Glutamatergic neuron (in vitro differentiated cells): ENCODE data around the gene PLIN1. TPM values are rescaled to one million over a fixed set of nuclear protein-coding genes. Genes with fewer than 3 reads are reported as not detected.

Experiments used
- DNase-seq: peaks from one replicate; pipeline ENCODE4 v3.0.0; 2022
- H3K27ac Mint-ChIP-seq: one replicate; pipeline ENCODE4 v1.8.0; 2020; ENCODE audit warnings: mild to moderate bottlenecking, mixed read lengths, inconsistent platforms; ENCODE audit not compliant: unreplicated experiment
- H3K27me3 Mint-ChIP-seq: one replicate; pipeline ENCODE4 v1.8.0; 2020; ENCODE audit warnings: mild to moderate bottlenecking, moderate library complexity, mixed read lengths, inconsistent platforms; ENCODE audit not compliant: unreplicated experiment
- H3K36me3 Mint-ChIP-seq: one replicate; pipeline ENCODE4 v1.8.0; 2020; ENCODE audit warnings: mild to moderate bottlenecking, mixed read lengths, inconsistent platforms; ENCODE audit not compliant: unreplicated experiment
- H3K4me1 Mint-ChIP-seq: one replicate; pipeline ENCODE4 v1.8.0; 2020; ENCODE audit warnings: mild to moderate bottlenecking, low read depth, mixed read lengths, inconsistent platforms; ENCODE audit not compliant: unreplicated experiment
- H3K4me3 Mint-ChIP-seq: one replicate; pipeline ENCODE4 v1.8.0; 2020; ENCODE audit warnings: mild to moderate bottlenecking, mixed read lengths, inconsistent platforms; ENCODE audit not compliant: unreplicated experiment
- H3K9me3 Mint-ChIP-seq: one replicate; pipeline ENCODE4 v1.8.0; 2020; ENCODE audit warnings: mild to moderate bottlenecking, moderate library complexity, mixed read lengths, inconsistent platforms; ENCODE audit not compliant: unreplicated experiment
- total RNA-seq: library from RNA; stranded (reverse); fragmentation: NEBNext Ultra II Directional; extraction: Animal tissue kit (Norgen Biotek cat#: 25700); gene quantifications from one replicate; pipeline ENCODE4 v1.2.1, GENCODE V29; 2021; ENCODE audit not compliant: unreplicated experiment
- TF ChIP-seq, protein P1 (sequence below): fragments of 200-600 bp; sonication (generic); IDR thresholded peaks from one replicate; pipeline ENCODE4 v1.5.0; 2021; ENCODE audit not compliant: partially characterized antibody, unreplicated experiment

The PLIN1 gene
- total RNA-seq, 1 donor from 2014 or later, result not detected

- TF ChIP-seq, protein P1, sequence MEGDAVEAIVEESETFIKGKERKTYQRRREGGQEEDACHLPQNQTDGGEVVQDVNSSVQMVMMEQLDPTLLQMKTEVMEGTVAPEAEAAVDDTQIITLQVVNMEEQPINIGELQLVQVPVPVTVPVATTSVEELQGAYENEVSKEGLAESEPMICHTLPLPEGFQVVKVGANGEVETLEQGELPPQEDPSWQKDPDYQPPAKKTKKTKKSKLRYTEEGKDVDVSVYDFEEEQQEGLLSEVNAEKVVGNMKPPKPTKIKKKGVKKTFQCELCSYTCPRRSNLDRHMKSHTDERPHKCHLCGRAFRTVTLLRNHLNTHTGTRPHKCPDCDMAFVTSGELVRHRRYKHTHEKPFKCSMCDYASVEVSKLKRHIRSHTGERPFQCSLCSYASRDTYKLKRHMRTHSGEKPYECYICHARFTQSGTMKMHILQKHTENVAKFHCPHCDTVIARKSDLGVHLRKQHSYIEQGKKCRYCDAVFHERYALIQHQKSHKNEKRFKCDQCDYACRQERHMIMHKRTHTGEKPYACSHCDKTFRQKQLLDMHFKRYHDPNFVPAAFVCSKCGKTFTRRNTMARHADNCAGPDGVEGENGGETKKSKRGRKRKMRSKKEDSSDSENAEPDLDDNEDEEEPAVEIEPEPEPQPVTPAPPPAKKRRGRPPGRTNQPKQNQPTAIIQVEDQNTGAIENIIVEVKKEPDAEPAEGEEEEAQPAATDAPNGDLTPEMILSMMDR, result no peak
- no peak overlapping the region for H3K4me3 Mint-ChIP-seq
- no peak for DNase-seq
- H3K4me1 Mint-ChIP-seq, result no peaks in the 10 kb centered on the region
- no peaks in the 10 kb centered on the region for H3K36me3 Mint-ChIP-seq
- no peak overlapping the region for H3K27ac Mint-ChIP-seq
- H3K9me3 Mint-ChIP-seq, result no peaks in the 10 kb centered on the region
- peaks cover 2% of the 10 kb centered on the region for H3K27me3 Mint-ChIP-seq
Measured at GRCh38 chr15:89714775-89715174, 35.6 kb upstream of the PLIN1 start.

DNA sequence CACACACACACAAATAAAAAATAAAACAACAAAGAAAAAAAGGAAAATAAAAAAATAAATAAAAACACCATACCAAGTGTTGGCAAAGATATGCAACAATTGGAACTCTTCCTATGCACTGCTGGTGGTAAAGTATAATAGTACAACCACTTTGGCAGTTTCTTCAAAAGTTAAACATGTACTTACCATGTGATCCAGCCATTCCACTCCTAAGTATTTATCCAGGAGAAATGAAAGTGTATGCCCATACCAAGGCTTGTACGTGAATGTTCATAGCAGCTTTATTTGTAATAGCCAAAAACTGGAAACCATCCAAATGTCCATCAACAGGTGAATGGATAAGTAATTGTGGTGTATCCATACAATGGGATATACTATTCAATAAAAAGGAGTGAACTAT is 28.4 kb upstream of the PLIN1 start:
- H3K27ac Mint-ChIP-seq, result no peak overlapping the region

DNA sequence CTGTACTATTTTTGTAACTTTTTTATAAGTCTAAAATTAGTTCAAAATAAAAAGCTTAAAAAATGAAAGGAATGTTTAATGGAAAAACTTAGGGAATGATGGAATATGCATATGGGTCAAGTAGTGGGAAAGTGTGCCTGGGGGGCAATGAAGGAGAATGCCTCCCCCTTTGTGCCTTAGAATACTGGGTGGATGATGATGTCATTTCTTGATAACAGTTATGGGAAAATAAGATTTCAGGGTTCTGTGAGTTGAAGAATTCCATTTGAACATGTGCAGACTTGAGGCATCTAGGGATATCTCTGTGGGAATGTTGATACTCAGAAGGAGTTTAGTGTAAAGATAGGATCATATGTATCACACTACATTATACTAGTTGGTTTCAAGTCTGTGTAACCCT is 25.2 kb upstream of the PLIN1 start:
- H3K27me3 Mint-ChIP-seq, result peaks cover 2% of the 10 kb centered on the region
- H3K4me3 Mint-ChIP-seq, result no peak overlapping the region
- H3K9me3 Mint-ChIP-seq, result no peaks in the 10 kb centered on the region
- no peaks in the 10 kb centered on the region for H3K36me3 Mint-ChIP-seq
- H3K27ac Mint-ChIP-seq, result no peak overlapping the region
- H3K4me1 Mint-ChIP-seq, result no peaks in the 10 kb centered on the region
- no peak for DNase-seq
- TF ChIP-seq, protein P1, result no peak

More for the DNA sequence above, 28.4 kb upstream of the PLIN1 start:
- TF ChIP-seq, protein P1, result no peak
- Mint-ChIP-seq H3K4me3 (no peak overlapping the region), H3K9me3 (no peaks in the 10 kb centered on the region), H3K27me3 (peaks cover 2% of the 10 kb centered on the region), H3K36me3 (no peaks in the 10 kb centered on the region), H3K4me1 (no peaks in the 10 kb centered on the region)
- DNase-seq, result no peak

DNA sequence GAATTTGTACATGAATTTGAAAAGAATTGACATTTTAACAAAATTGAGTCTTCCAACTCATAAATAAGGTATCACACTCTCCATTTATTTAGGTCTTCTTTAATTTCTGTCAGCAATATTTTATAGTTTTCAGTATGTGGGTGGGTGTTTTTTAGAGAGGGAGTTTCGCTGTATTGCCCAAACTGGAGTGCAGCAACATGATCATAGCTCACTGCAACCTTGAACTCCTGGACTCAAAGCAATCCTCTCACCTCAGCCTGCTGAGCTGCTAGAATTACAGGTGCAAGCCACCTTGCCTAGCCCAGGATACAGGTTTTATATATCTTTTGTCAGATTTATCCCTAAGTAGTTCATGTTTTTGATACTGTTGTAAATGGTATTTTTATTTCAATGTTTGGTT is 16.0 kb upstream of the PLIN1 start:
- Mint-ChIP-seq H3K36me3 (no peaks in the 10 kb centered on the region), H3K9me3 (no peaks in the 10 kb centered on the region), H3K27me3 (peaks cover 2% of the 10 kb centered on the region), H3K27ac (no peak overlapping the region), H3K4me1 (no peaks in the 10 kb centered on the region), H3K4me3 (no peak overlapping the region)
- TF ChIP-seq, protein P1, result no peak
- DNase-seq, result no peak

GRCh38 chr15:89693696-89694095 is 14.5 kb upstream of the PLIN1 start:
- H3K36me3 Mint-ChIP-seq, result no peaks in the 10 kb centered on the region
- H3K4me3 Mint-ChIP-seq, result no peak overlapping the region
- DNase-seq, result no peak
- TF ChIP-seq, protein P1, result no peak
- peaks cover 2% of the 10 kb centered on the region for H3K27me3 Mint-ChIP-seq
- no peak overlapping the region for H3K27ac Mint-ChIP-seq
- H3K4me1 Mint-ChIP-seq, result no peaks in the 10 kb centered on the region
- no peaks in the 10 kb centered on the region for H3K9me3 Mint-ChIP-seq
